HUDEP-2 (cell line): ENCODE measurements around the gene RAET1G.
"Not testable (repeated sequence)": the region's sequence is repeated elsewhere in the genome, so short reads cannot be mapped to it uniquely, and the experiment has no call there.

ENCODE experiments used
- DNase-seq, 76 experiments: peaks; one replicate each; lab custom pipeline; 2025; ENCODE audit not compliant: unreplicated experiment in 76 of 76; lab: John Stamatoyannopoulos, UW

RAET1G gene

DNA sequence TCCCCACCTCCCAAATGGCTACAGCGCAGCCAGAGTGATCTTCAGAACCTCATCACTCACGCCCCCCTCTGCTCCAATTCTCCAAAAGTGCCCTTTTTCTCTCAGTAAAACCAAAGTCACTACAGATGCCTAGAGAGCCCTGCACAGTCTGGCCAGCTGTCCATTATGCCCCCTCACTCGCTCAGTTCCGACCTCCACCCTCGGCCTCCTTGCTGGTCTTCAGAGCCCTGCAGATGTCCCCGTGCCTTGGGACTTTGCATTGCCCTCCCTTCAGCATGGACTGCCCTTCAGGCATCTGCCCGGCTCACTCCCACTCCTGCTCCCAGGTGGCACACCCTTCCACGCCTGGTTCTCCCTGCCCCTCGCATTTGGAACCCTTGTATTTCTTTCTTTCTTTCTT is 24.0 kb downstream of the RAET1G start:
- no peak for DNase-seq

DNA sequence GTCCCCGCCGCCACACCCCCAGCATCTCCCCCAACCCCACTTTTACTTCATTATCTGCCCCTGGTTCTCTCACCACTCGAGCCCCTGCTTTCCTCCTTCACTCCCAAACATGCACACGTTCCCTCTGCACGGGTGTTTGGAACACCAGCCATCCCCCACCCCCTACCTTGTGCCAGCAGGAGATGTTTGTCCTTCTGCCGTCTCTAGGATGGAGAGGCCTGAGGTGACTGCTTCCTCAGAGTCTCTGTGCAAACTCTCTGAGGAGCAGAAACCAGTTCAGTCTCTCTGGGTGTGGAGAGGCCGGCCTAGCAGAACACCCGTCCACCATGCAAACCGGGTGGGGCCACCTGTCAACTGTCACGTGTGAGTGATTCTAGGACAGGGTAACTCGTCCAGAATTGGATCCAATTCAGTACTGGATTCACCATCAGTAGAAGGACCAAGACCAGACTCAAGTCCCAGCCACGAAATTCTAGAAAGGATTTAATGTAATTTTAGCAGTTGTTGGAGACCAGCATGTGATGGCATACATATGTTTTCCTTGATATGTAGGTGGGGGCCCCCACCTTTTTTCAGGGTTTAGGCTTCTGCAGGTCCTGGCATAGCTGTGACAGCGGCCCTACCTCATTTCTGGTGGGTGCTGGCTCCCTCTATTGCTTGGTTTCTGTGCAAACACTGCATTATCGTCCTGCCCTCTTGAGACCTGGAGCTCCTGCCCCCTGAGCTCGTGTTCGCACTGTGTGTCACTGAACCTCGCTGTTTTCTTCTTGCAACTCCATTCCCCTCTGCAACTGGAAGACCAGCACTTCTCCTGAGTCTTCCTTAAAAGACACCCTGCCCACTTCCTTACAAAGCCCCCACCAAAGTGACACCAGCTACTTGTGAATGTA is 24.8 kb downstream of the RAET1G start, which contains the start of gene RAET1E:
TSS of gene RAET1E (minus strand) at position 259 of the 890 bp plus-strand sequence. CDS start 7,212 bp downstream, outside the sequence.
- DNase-seq = peak in 1 of 76 experiments; percentile 42

DNA sequence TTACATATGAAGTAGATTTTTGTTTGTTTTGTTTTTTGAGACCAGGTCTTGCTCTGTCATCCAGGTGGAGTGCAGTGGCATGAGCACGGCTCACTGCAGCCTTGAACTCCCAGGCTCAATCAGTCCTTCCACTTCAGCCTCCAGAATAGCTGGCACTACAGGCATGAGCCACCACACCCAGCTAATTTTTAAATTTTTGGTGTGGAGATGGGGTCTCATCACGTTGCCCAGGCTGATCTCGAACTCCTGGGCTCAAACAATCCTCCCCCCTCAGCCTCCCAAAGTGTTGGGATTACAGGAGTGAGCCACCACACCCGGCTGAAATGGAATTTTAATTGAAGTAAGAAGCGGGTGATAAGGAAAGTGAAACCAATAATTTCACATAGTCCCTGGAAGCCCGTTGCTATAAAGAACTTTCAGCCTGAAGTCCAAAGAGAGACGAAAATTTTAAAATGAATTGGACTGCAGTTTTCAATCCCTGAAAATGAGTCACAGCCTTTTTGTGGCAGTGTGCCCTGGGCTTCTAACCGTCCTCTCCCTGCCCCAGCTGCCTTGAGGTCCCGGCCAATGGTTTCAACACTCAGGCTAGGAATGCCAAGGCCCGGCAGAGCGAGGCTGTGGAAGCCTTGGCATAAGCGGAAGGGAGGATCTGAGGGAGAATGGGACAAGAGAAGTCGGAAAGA is 25.8 kb downstream of the RAET1G start:
- peak in 2 of 76 experiments; percentile 19 to 27 for DNase-seq

DNA sequence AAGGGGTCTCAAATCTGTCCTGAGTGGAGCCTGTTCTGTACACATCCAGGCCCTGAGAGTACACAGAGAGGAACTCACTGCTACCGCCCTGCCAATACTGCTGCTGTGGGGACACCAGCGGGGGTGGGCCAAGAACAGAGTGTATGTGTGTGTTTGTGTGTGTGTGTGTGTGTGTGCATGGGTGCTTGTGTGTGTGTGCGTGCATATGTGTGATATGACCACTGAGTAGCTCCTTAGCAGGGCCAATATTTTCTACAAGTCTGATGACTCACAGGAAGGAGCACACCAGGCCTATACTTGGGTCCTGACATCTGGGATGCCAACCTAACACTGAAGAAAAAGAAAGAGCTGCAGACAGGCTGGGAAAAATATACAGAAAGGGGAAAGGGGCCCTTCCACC is 26.4 kb downstream of the RAET1G start:
- no peak for DNase-seq

DNA sequence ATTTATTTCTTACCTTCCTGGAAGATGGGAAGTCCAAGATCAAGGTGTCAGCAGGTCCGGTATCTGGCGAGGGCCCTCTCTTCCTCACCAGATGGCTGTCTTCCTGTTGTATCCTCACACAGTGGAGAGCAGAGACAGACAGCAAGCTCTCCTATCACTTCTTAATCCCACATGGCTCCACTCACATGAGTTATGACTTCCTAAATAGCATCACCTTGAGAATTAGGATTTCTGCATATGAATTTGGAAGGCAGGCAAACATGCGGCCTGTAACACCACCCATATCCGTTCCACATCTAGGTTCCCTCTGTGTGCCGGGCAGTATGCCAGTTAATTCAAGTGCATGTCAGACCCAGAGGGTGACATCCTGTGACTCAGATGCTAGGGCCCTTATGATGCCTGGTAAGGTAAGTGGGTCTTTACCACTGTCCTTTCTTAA is 27.1 kb downstream of the RAET1G start:
- DNase-seq = peak in 67 of 76 experiments; percentile 17 to 89 (median 68)

DNA sequence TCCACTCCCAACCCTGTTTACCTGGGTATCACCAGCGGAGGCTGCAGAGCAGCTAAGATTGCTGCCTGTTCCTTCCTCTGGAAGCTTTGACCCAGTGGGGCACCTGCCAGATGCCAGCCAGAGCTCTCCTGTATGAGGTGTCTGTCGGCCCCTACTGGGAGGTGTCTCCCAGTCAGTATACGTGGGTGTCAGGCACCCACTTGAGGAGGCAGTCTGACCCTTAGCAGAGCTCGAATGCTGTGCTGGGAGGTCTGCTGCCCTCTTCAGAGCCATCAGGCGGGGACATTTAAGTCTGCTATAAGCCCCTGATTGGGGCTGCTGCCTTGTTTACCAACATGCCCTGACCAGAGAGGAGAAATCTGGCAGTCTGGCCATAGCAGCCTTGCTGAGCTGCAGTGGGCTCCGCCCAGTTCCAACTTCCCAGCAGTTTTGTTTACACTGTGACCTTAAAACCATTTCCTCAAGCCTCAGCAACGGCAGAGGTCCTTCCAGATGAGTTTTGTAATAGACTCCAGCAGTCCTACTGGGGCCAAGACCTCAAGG is 27.8 kb downstream of the RAET1G start:
- no peak for DNase-seq

DNA sequence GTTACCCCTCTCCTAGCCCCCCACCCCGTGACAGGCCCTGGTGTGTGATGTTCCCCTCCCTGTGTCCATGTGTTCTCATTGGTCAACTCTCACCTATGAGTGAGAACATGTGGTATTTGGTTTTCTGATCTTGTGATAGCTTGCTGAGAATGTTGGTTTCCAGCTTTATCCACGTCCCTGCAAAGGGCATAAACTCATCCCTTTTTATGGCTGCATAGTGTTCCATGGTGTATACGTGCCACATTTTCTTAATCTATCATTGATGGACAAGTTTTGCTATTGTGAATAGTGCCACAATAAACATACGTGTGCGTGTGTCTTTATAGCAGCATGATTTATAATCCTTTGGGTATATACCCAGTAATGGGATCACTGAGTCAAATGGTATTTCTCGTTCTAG is 31.1 kb downstream of the RAET1G start:
- DNase-seq = not testable (repeated sequence)

DNA sequence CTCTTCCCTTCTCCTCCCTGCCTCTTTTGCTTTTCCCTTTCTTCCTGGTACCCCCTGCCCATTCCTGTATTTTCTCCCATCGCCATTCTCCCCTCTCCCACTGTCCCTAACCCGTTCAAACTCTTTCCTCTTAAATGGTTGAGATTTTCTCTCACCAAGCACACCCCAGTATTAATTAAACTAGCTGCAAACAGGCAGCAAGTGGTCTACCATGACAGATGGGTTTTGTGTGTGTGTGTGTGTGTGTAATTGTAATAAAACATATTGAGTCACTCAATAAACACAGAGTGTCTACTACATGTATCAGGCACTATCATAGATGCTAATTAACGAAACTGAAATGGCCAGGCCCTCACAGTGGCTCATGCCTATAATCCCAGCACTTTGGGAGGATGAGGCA is 31.7 kb downstream of the RAET1G start:
- DNase-seq = no peak

DNA sequence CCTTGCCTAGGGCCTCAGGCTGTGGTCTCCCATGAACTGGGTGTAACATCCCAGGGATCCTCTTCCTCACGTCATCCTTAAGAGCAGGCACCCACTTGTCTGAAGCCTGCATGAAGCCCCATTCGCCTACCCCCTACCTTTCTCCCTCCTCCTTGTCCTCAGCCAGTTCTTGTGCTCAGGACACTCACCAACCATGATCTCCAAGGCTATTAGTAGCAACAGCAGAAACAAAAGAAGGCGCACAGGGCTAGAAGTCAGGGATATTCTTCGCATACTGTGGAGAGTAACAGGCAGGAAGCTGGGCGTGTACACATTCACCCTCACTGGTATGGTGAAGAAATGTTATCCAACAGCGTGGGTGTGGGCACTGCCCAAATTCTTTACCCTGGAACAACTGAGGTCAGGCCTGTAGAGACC is 32.3 kb downstream of the RAET1G start:
- no peak for DNase-seq

DNA sequence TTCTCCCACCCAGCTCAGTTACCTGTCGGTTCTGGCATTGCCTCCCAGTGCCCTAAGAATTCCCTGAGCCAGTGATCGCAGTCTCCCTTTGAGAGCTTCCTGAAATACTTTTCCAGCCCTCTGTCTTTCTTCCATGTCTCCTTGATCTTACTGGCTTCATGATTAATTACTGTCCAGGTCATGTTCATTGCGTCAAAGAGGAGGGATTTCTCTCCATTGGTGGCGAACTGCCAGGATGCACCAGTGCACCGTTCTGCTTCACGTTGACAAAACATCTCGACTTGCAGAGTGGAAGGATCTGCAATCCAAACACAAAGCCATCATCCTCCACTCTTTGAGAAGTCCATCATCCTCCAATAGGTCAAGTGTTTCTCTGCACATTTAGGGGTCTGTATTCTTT is 33.6 kb downstream of the RAET1G start:
- DNase-seq = no peak

DNA sequence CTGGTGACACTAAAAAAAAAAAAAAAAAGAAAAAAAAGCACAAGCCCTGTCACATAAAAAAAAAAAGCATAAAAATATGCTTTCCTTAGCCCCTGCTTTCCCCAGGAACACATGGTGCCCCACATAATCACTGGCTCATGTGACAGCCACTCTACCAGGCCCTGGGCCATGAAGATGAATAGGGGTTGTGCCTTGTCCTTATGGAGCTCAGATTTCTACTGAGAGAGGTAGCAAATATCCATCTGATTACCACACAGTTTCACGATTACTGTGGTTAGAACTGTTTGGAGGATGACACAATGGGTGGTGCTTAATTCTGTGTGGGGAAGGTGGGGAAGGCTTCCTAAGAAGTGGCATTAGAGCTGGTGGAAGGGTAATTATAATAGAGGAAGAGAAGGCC is 34.3 kb downstream of the RAET1G start:
- DNase-seq = no peak

DNA sequence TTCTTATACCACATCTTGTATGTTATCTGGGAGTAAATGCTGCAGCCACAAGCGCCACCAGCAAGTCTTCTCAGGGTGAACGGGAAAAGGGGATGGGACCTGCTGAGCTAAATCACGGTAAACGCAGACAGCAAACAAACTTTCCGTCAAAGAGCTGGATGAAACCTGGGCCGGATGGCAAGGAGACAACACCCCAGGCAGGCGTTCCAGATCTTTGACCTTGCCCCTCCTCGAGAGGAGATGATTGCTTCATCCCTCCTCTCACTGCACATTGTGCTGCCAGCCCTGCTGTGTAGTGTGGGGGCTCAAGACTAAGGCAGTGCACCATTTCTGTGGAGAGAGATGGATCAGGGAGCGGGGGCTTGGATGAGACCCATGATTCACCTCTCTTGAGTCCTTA is 34.8 kb downstream of the RAET1G start:
- no peak for DNase-seq

DNA sequence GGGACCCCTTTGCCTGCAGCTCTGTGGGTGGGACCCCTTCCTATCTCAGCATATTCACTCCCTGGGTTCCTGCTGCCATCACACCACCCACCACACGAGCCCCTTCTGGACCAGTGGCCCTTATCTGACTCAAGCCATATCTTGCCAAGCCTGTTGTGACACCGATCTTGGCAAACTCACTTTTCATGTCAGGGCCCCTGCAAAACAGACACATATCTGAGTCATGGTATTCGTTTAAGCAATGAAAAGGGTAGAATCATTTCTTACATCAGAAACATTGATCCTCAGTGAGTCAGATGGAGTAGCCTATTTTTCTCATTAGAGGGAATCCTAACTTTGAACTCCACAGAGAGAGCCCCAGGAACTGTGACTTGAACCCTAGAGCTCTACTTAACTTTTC is 35.6 kb downstream of the RAET1G start:
- DNase-seq = peak in 8 of 76 experiments; percentile 10 to 45 (median 20)

DNA sequence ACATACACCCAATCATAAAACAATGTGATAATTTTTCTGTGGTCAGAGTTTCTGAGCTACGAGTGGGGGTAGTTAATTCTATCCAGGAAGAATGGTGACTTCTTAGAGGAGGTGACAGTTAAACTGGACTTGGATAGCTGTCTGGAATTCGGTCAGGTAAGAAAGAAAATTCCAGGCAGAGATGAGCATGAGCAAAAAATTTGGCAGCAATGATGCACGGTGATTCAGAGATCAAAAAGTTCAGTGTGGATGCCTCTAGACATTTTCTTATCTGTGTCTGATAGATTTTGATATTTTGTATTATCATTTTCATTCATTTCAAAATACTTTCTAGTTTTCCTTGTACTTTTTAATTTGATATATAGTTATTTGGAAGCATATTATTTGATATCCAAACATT is 37.0 kb downstream of the RAET1G start:
- no peak for DNase-seq

DNA sequence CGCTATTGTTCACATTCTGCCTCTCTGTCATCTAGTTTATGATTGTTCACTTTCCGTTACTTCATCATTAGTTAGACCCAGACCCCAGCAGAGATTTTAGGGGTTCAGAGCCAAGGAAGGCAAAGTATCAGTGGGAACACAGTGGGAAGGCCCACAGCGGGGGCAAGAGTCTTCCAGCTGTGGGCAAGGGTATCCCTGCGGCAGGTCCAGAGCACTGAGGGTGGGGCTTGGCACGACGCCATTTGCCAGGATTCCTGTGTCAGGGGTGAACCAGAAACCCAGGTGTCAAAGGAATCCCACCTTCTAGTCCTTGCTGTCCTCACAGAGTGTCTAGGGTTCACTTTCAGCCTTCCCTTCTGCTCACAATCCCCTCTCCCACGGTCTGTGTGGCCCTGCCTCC is 38.3 kb downstream of the RAET1G start:
- no peak for DNase-seq

DNA sequence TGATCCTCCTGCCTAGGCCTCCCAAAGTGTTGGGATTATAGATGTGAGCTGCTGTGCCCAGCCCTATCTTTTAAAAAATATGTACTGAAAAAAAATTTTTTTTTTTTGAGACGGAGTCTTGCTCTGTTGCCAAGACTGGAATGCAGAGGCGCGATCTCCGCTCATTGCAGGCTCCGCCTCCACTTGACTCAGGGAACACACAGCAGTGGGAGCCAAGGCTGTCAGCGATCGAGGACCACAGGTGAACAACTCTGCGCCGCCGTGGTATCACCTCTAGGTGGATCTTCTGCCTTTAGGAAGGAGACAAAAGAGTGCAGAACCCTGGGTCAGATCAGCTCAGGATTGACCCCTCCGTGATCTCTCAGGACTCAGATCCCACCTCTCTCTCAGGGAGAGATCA is 38.7 kb downstream of the RAET1G start:
- no peak for DNase-seq

DNA sequence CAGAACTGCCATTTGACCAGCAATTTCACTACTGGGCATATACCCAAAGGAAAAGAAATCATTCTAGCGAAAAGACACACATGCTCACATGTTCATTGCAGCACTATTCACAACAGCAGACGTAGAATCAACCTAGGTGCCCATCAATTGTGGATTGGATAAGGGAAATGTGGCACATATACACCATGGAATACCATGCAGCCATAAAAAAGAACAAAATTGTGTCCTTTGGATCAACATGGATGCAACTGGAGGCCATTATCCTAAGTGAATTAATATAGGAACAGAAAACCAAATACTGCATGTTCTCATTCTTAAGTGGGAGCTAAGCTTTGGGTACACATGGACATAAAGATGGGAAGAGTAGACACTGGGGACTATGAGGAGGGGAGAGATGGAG is 41.1 kb downstream of the RAET1G start:
- DNase-seq = no peak

DNA sequence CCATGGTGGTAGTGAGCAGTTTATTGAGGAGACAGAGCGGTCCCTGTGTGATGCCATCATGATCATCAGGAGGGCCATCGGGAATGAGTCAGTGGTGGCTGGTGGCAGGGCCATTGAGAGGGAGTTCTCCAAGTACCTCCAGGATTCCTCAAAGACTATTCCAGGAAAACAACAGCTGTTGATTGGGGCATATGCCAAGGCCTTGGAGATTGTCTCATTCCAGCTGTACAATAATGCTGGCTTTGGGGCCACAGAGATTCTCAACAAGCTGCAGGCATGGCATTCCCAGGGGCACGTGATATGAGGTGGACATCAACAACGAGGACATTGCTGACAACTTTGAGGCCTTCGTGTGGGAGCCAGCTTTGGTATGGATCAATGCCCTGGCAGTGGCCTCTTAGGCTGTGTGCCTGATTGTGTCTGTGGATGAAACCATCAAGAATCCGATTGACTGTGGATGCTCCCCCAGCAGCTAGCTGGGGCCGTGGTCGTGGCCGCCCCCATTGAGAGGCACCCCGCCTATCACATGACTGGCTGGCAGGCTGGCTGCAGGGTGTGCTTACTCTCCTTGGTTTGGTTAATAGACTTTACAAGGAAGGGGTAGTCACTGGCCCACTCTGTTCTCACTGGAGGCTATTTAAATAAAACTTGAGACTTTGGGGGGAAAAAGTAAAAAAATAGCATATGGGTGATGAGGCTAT is 41.7 kb downstream of the RAET1G start:
- DNase-seq = no peak

DNA sequence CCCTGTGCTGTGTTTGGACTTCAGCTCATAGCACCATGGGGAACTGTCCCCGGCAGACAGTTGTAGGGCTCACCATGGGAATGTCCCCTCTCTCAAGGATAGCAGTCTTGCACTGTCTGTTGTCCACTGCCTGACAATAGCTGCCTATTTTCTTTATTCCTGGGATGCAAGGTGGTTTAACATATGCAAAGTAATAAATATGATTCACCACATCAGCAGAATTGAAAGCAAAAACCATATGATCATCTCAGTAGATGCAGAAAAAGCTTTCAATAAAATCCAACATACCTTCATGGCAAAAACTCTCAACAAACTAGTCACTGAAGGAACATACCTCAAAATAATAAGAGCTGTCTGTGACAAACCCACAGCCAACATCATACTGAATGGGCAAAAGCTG is 45.3 kb downstream of the RAET1G start:
- DNase-seq = no peak

DNA sequence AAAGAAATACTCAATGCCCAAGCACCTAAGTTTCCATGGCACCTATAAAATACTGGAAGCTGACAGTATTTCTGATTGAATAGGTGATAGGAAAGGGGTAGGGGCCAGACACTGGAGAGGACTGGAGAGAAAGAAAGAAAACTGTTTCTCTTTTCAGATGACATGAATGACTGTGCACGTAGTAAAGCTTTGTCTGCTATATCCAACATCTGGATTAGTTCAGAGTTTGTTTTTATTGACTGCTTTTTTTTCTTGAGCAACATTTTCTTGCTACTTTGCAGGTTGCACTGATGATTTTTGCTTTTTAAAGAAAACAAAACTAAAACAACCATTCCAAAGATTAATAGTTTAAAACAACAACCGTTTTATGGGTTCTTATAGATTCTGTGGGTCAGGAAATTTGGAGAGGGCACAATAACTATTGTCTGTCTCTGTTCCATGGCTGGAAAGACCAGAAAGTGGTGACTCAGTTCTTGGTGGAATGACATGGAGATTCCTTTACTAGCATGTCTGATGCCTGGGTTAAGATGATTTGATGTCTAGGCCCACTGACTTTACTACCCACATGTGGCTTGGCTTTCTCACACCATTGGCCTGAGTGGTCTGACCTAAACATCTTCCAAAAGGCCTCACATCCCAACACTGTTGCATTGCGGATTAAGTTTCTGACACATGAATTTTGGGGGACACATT is 46.5 kb downstream of the RAET1G start:
- DNase-seq = no peak
